Muscle layer of colon (tissue), 2 donors: ENCODE measurements around the gene DDTL.
"Not testable (repeated sequence)": the region's sequence is repeated elsewhere in the genome, so short reads cannot be mapped to it uniquely, and the experiment has no call there.

Experiments used
- H3K27ac ChIP-seq: one replicate; pipeline ENCODE4 v1.7.0; 2013; ENCODE audit warnings: low read depth, mild to moderate bottlenecking, low read length, moderate library complexity
- H3K27me3 ChIP-seq, 2 donors: one replicate each; pipeline ENCODE4 v1.7.0; 2013; ENCODE audit warnings: low read length in 2 of 2, mild to moderate bottlenecking in 2 of 2; ENCODE audit not compliant: insufficient read depth in 2 of 2, control insufficient read depth in 1 of 2
- H3K36me3 ChIP-seq: one replicate; pipeline ENCODE4 v1.7.0; 2013; ENCODE audit warnings: mild to moderate bottlenecking, low read length; ENCODE audit not compliant: insufficient read depth
- H3K4me1 ChIP-seq: one replicate; pipeline ENCODE4 v1.7.0; 2013; ENCODE audit warnings: mild to moderate bottlenecking, low read length; ENCODE audit not compliant: insufficient read depth
- H3K4me3 ChIP-seq, 2 donors: one replicate each; pipeline ENCODE4 v1.7.0; 2013; ENCODE audit warnings: low read length in 2 of 2, low read depth in 1 of 2, mild to moderate bottlenecking in 1 of 2, moderate library complexity in 1 of 2
- H3K9ac ChIP-seq: one replicate; pipeline ENCODE4 v1.7.0; 2013; ENCODE audit warnings: low read length
- H3K9me3 ChIP-seq: one replicate; pipeline ENCODE4 v1.7.0; 2013; ENCODE audit warnings: mild to moderate bottlenecking, low read length
- donor health status: abdominal sarcoma.
- donor health status: Adenocarcinoma of cecum.

DDTL gene

GRCh38 chr22:23952794-23953405 lies 13.8 kb upstream of the DDTL start:
- H3K4me3 ChIP-seq, H3K9ac ChIP-seq, H3K36me3 ChIP-seq, H3K4me1 ChIP-seq, H3K9me3 ChIP-seq, H3K27me3 ChIP-seq, H3K27ac ChIP-seq: not testable (repeated sequence)

DNA sequence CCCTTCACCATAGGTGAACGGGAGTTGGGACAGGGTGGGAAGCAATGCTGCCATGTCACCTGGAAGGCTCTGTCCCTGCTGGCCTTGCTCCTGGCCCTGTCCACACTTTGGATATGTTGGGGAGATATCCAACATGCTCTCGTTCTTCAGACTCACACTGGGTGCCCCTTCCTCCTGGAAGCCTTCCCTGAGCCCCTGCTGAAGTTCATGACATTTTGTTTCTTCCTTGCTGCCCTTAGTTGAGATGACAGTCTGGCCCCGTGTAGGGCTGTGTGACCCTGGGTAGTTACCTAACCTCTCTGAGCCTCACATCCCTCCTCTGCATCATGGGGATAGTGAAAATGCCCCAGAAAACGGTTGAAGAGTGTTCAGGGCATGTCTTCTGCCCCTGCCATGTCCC lies 13.2 kb upstream of the DDTL start:
- H3K9me3 ChIP-seq, H3K27ac ChIP-seq, H3K4me1 ChIP-seq, H3K9ac ChIP-seq, H3K36me3 ChIP-seq, H3K4me3 ChIP-seq, H3K27me3 ChIP-seq: not testable (repeated sequence)

GRCh38 chr22:23954193-23954990 lies 12.3 kb upstream of the DDTL start:
- not testable (repeated sequence) for H3K27ac ChIP-seq, H3K9ac ChIP-seq, H3K27me3 ChIP-seq, H3K36me3 ChIP-seq, H3K4me3 ChIP-seq, H3K9me3 ChIP-seq, H3K4me1 ChIP-seq

GRCh38 chr22:23954991-23955305 lies 11.7 kb upstream of the DDTL start:
- H3K9me3 ChIP-seq, H3K4me3 ChIP-seq, H3K36me3 ChIP-seq: not testable (repeated sequence)

DNA sequence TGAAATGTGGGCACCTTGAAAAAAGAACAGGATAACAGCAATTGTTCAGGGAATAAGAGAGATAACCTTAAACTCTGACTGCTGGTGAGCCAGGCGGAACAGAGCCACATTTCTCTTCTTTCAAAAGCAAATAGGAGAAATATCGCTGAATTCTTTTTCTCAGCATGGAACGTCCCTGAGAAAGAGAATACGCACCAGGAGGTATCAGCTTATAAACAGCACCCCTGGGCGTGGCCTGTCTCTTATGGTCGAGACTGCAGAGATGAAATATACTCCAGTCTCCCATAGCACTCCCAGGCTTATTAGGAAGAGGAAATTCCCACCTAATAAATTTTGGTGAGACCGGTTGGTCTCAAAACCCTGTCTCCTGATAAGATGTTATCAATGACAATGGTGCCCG lies 10.8 kb upstream of the DDTL start:
- not testable (repeated sequence) for H3K9me3 ChIP-seq, H3K9ac ChIP-seq, H3K4me3 ChIP-seq, H3K36me3 ChIP-seq, H3K27ac ChIP-seq, H3K4me1 ChIP-seq, H3K27me3 ChIP-seq

More at GRCh38 chr22:23954991-23955305, 11.7 kb upstream of the DDTL start:
- H3K9ac ChIP-seq, H3K4me1 ChIP-seq, H3K27ac ChIP-seq, H3K27me3 ChIP-seq: not testable (repeated sequence)

- H3K27ac ChIP-seq, H3K9ac ChIP-seq, H3K36me3 ChIP-seq, H3K4me1 ChIP-seq, H3K27me3 ChIP-seq, H3K4me3 ChIP-seq, H3K9me3 ChIP-seq: not testable (repeated sequence)
These were observed 10.3 kb upstream of the DDTL start for GRCh38 chr22:23956301-23956900.

- H3K36me3 ChIP-seq, H3K27me3 ChIP-seq, H3K9me3 ChIP-seq, H3K9ac ChIP-seq, H3K27ac ChIP-seq, H3K4me3 ChIP-seq, H3K4me1 ChIP-seq: not testable (repeated sequence)
These were observed 5.5 kb upstream of the DDTL start, which contains the start of gene GSTT2B for GRCh38 chr22:23961084-23961771. GSTT2B (minus strand) TSS chr22:23961195; CDS start chr22:23961131, 64 bp downstream.

GRCh38 chr22:23966094-23966493 lies 594 bp upstream of the DDTL start:
- H3K9ac ChIP-seq, H3K9me3 ChIP-seq, H3K27me3 ChIP-seq, H3K27ac ChIP-seq, H3K4me1 ChIP-seq, H3K4me3 ChIP-seq: not testable (repeated sequence)
- peaks cover 17% of the 10 kb centered on the region for H3K36me3 ChIP-seq

DNA sequence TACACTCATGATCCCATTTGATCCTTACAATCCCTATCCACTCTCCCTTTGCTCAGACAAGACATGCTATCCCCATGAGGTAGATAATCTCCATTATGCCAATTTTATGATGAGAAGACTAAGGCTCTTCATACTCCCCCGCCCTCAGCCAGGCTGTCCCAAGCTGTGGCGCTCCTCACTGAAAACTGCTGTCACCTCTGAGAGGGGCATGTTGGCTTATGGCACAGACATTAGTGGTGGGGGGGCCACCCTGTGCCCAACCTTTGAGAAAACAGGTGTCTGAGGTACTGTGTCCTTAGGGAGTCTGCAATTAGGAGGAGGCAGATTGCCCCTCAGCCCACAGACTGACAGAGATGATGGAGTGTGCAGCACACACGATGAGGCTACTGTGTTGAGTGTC lies 2.4 kb downstream of the DDTL start:
- Histone ChIP-seq H3K4me1 (no peaks in the 10 kb centered on the region), H3K9me3 (no peaks in the 10 kb centered on the region), H3K4me3 (no peak overlapping the region), H3K27ac (no peak overlapping the region), H3K9ac (no peak overlapping the region), H3K27me3 (no peaks in the 10 kb centered on the region), H3K36me3 (peaks cover 26% of the 10 kb centered on the region)

DNA sequence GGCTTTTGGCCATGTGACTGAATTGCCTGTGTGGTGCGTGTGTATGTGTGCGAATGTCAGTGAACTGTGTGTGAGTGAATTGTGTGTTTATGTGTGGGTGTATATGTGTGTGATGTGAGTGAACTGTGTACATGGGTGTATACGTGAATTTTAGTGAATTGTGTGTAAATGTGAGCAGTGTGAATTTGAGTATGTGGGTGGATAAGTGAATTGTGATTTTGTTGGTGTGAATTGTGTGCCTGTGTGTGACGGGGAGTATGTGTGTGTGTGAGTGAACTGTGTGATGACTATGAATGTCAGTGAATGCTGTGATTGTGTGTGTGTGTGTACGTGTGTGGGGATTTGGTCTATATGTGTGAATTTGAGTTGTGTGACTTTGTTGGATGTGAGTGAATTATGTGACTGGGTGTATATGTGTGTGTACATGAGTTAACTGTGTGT lies 3.5 kb downstream of the DDTL start:
- Histone ChIP-seq H3K4me3 (no peak overlapping the region), H3K9ac (no peak overlapping the region), H3K27ac (no peak overlapping the region), H3K4me1 (no peaks in the 10 kb centered on the region), H3K36me3 (peaks cover 26% of the 10 kb centered on the region), H3K27me3 (no peaks in the 10 kb centered on the region), H3K9me3 (no peaks in the 10 kb centered on the region)

- Histone ChIP-seq H3K4me3 (no peak overlapping the region), H3K9ac (no peak overlapping the region), H3K4me1 (no peaks in the 10 kb centered on the region), H3K36me3 (peaks cover 26% of the 10 kb centered on the region), H3K27me3 (no peaks in the 10 kb centered on the region), H3K9me3 (no peaks in the 10 kb centered on the region), H3K27ac (no peak overlapping the region)
These were observed 4.3 kb downstream of the DDTL start for GRCh38 chr22:23970816-23971486.
